Right cardiac atrium (tissue), 5 donors: ENCODE measurements around the gene ALPK3. TPM values are rescaled to one million over a fixed set of nuclear protein-coding genes. Genes with fewer than 3 reads are reported as not detected.
A peak's percentile ranks its signal among the peaks of the same experiment; 100 is the strongest.

Experiments used
- ATAC-seq, 2 donors: fragments of 200-7000 bp; cut with Tn5 transposase; one replicate each; pipeline versions ENCODE4 v1.8.0 to v1.9.1; 2020; ENCODE audit warnings: moderate library complexity in 2 of 2, mild to moderate bottlenecking in 1 of 2
- DNase-seq, 3 donors: peaks; one replicate each; pipeline ENCODE4 v3.0.0-alpha.2; 2020
- H3K27ac ChIP-seq: one replicate; pipeline ENCODE4 v1.5.1; 2013; ENCODE audit warnings: mild to moderate bottlenecking, low read length, control low read depth, moderate library complexity
- H3K27me3 ChIP-seq: one replicate; pipeline ENCODE4 v1.6.1; 2013; ENCODE audit not compliant: control insufficient read depth, insufficient read depth
- H3K4me1 ChIP-seq: one replicate; pipeline ENCODE4 v1.6.1; 2013; ENCODE audit warnings: low read length; ENCODE audit not compliant: control insufficient read depth, insufficient read depth
- H3K4me3 ChIP-seq: one replicate; pipeline ENCODE4 v1.5.1; 2013; ENCODE audit warnings: low read length, control low read depth
- H3K9me3 ChIP-seq: one replicate; pipeline ENCODE4 v1.6.1; 2013; ENCODE audit warnings: low read length; ENCODE audit not compliant: control insufficient read depth
- WGBS: extraction: QIAGEN DNeasy Blood & Tissue Kit; methylation state at CpG from one replicate; pipeline ENCODE4 v1.1.7; 2013; 5-methylcytosine and 5-hydroxymethylcytosine counted together
- intact Hi-C, 4 donors: fragments of 100-400 bp; cut with DNase I; formaldehyde crosslinking; loops; one replicate each; pipeline versions ENCODE4 v1.11.0 to v1.14.0; 2022 to 2023
- polyA plus RNA-seq: library from polyadenylated mRNA; stranded (reverse); fragments of 200-250 nt; gene quantifications from one replicate; pipeline ENCODE4 v1.2.3, GENCODE V29; 2013
- total RNA-seq, 4 donors: library from RNA; stranded (reverse); fragmentation: NEBNext Ultra II Directional; extraction: Animal tissue kit (Norgen Biotek cat#: 25700); gene quantifications; one replicate each; pipeline ENCODE4 v1.2.1, GENCODE V29; 2021
- donor health status: healthy with polysubstance abuse.
- donor health status: DM: no; HTN: yes; CAD: no.
- donor health status: DM: no; HTN: no; CAD: no.
- donor health status: DM: no; HTN: yes; CAD: no; lungs with severe emphysema.
- donor health status: DM: yes; HTN: yes; CAD: no.

ALPK3 gene
- total and polyA plus RNA-seq, 5 donors: 65.8 to 95.2 (median 77.6) TPM

DNA sequence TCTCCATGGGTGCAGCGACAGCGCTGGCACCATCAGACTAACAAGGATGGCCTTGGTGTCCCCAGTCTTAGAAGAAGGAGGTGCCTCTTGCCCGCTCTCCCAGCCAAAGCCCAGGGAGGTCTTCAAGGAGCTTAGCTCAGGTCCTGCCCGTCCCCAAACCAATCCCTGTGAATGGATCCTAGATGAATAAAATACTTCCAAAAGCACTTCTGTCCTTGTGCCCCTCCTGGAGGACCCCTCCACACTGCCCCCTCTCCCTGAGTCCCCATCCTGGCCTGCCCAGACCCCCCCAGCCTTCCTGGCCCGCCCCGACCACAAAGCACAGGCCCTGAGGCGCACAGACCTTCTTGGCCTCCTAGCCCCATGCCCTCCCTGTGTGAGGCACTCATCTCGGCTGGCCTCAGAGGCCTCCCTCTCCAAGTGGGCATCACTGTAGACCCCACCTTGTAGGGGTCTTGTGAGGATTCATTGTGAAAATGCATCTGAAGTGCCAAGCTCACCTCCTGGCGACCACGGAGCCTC is 75.7 kb downstream of the ALPK3 start:
- H3K9me3 ChIP-seq: no peaks in the 10 kb centered on the region
- intact Hi-C loops: no loop called here
- no peak overlapping the region for H3K27ac ChIP-seq
- no peaks in the 10 kb centered on the region for H3K4me1 ChIP-seq
- H3K27me3 ChIP-seq: no peaks in the 10 kb centered on the region
- no peak overlapping the region for H3K4me3 ChIP-seq
- no peak for DNase-seq
- WGBS: 96% methylated on average over 10 of the region's 10 CpGs
- ATAC-seq: no peak

DNA sequence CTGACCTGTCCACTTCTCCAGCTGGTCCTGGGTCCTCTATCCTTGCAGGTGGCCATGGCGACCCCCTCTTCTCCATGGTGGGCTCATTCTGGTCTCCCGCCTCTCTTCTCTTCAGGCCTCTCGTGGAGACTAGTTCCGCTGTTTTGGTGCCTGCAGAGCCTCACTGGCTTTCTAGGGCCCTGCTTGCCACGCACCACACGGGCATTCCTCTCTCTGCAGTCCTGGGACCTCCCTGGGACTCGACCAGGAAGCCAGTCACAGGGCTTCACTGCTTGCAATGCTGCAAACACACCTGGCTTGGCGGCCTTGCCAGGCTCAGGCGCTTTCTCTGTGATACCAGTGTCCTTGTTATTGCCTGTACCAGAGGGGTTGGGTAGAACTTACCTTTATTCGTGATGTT is 76.5 kb downstream of the ALPK3 start:
- 91% methylated on average over 10 of the region's 10 CpGs for WGBS
- H3K4me1 ChIP-seq: no peaks in the 10 kb centered on the region
- H3K27ac ChIP-seq: no peak overlapping the region
- H3K4me3 ChIP-seq: no peak overlapping the region
- no peak for DNase-seq
- H3K27me3 ChIP-seq: no peaks in the 10 kb centered on the region
- intact Hi-C loops: no loop called here
- no peak for ATAC-seq
- no peaks in the 10 kb centered on the region for H3K9me3 ChIP-seq

DNA sequence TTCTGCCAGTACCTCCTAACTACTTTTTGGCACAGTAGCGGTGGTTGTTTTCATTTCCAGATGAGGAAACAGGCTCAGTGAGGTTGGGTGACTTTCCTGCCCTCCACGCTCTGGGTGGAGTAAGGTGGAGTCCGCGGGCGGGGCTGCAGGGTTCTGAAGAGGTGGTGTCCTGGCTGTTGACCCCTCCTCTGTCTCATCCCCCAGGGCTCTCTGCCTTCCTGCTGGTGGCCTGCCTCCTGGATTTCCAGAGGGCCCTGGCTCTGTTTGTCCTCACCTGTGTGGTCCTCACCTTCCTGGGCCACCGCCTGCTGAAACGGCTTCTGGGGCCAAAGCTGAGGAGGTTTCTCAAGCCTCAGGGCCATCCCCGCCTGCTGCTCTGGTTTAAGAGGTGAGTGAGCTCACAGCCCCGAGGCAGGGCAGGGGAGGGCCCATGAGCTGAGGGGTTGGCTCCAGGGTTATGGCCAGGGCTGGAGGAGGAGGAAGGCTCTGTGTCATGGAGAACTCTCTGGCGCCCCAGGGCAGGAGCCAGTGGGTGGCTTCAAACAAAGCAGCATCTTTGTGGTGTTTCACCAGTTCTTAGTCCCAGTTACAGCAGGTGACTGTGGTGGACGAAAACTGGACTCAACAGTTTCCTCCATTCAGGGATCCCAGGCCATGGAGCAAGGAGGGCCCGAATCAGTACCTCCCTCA is 77.7 kb downstream of the ALPK3 start:
- DNase-seq: no peak
- 92% methylated on average over 12 of the region's 12 CpGs for WGBS
- Histone ChIP-seq H3K27ac (no peak overlapping the region), H3K9me3 (no peaks in the 10 kb centered on the region), H3K27me3 (no peaks in the 10 kb centered on the region), H3K4me3 (no peak overlapping the region), H3K4me1 (no peaks in the 10 kb centered on the region)
- intact Hi-C loops: no loop called here
- ATAC-seq: no peak

DNA sequence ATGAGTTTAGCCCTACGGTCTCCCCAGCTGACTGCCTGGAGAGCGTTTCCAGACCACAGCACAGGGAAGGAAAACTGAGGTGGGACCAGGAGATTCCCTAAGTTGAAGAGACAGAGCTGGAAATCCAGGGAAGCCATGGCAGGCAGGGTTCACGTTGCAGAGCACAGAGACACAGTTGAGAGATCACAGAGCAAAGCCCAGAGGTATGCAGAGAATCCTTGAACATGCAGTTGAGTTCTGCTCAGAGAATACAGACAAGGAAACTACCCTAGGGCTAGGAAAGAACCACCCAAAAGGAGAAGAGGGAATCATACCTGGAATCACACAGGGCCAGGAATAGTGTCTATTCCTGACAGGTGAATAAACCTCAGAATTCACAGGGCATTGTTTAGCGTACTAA is 81.6 kb downstream of the ALPK3 start:
- 80% methylated on average over 4 of the region's 4 CpGs for WGBS
- ATAC-seq (no peak), DNase-seq (no peak)
- peaks cover under 1% of the 10 kb centered on the region for H3K4me1 ChIP-seq
- intact Hi-C loops: no loop called here
- H3K27ac ChIP-seq: no peak overlapping the region
- no peak overlapping the region for H3K4me3 ChIP-seq
- H3K27me3 ChIP-seq: no peaks in the 10 kb centered on the region
- no peaks in the 10 kb centered on the region for H3K9me3 ChIP-seq

DNA sequence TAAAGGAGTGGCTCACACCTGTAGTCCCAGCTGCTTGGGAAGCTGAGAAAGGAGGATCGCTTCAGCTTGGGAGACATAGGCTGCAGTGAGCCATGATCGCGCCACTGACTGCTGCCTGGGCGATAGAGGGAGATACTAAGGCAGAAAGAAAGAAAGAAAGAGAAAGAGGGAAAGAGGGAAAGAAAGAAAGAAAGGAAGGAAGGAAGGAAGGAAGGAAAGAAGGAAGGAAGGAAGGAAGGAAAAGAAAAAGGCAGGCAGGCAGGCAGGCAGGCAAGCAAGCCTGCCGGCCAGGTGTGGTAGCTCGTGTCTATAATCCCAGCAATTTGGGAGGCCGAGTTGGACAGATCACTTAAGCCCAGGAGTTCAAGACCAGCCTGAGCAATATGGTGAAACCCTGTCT is 82.6 kb downstream of the ALPK3 start:
- Histone ChIP-seq H3K9me3 (no peaks in the 10 kb centered on the region), H3K27me3 (no peaks in the 10 kb centered on the region), H3K4me3 (no peak overlapping the region), H3K4me1 (peaks cover 9% of the 10 kb centered on the region), H3K27ac (no peak overlapping the region)
- no peak for ATAC-seq
- intact Hi-C loops: no loop called here
- DNase-seq: no peak
- WGBS: 91% methylated on average over 7 of the region's 7 CpGs

DNA sequence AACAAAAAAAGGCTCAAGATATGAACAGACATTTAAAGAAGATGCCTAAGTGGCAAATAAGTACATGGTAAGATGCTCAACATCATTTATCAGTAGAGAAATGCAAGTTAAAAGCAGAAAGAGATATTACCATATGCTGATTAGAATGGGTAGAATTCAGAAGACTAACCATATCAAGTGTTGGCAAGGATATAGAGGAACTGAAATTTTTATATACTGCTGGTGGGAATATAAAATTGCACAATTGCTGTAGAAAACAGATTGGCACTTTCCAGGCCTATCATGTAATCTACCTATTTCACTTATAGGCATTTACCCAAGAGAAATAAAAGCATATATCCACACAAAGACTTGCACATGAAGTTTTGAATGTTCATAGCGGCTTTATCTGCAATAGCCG is 84.4 kb downstream of the ALPK3 start:
- Histone ChIP-seq H3K27ac (no peak overlapping the region), H3K9me3 (no peaks in the 10 kb centered on the region), H3K4me3 (no peak overlapping the region), H3K4me1 (peaks cover 13% of the 10 kb centered on the region), H3K27me3 (no peaks in the 10 kb centered on the region)
- ATAC-seq (no peak), DNase-seq (no peak)
- WGBS: 98% methylated on average over 2 of the region's 2 CpGs
- intact Hi-C loops: no loop called here

DNA sequence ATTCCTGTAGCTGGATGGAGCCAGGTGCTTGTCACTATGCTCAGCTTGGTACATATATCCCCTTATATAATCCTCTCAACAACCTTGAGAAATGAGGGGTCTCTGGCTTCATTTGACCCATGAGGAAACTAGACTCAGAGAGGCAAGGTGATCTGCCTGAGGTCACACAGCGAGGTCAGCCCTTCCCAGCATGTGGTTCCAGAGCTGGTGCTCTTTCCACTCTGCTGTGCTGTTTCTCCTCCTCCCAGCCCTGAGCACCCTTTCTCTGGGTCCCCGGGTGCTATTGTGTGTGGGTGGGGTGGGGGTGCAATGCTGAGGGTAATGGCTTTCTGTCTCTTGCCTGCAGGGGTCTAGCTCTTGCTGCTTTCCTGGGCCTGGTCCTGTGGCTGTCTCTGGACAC is 86.6 kb downstream of the ALPK3 start:
- no peak for DNase-seq
- no peaks in the 10 kb centered on the region for H3K9me3 ChIP-seq
- ATAC-seq: peak; percentile 8 to 18
- H3K27ac ChIP-seq: peak overlapping the region; percentile 1
- intact Hi-C loops: no loop called here
- peaks cover 13% of the 10 kb centered on the region for H3K4me1 ChIP-seq
- 96% methylated on average over 2 of the region's 2 CpGs for WGBS
- no peak overlapping the region for H3K4me3 ChIP-seq
- no peaks in the 10 kb centered on the region for H3K27me3 ChIP-seq

DNA sequence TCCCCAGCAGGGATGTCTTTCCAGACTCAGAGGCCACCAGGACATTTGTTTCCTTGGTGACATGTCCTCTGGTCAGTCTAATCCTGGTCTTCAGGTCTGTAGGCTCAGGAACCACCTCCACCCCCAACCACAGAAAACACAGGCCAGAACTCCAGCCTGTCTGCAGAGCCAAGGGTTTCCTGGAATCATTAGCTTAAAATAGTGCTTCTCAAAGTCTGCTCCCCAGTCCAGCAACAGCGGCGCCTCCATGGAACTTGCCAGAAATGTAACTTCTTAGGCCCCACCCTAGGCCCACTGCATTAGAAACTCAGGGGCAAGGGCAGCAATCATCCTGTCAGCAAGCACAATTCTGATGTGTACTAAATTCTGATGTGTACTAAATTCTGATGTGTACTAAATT is 87.3 kb downstream of the ALPK3 start:
- 21% methylated on average over 2 of the region's 2 CpGs for WGBS
- DNase-seq (peak in 2 of 3 donors; percentile 68 to 73), ATAC-seq (peak; percentile 64 to 71)
- no peaks in the 10 kb centered on the region for H3K27me3 ChIP-seq
- intact Hi-C loops: no loop called here
- H3K4me1 ChIP-seq: peaks cover 13% of the 10 kb centered on the region
- peak overlapping the region; percentile 5 for H3K27ac ChIP-seq
- no peak overlapping the region for H3K4me3 ChIP-seq
- no peaks in the 10 kb centered on the region for H3K9me3 ChIP-seq

DNA sequence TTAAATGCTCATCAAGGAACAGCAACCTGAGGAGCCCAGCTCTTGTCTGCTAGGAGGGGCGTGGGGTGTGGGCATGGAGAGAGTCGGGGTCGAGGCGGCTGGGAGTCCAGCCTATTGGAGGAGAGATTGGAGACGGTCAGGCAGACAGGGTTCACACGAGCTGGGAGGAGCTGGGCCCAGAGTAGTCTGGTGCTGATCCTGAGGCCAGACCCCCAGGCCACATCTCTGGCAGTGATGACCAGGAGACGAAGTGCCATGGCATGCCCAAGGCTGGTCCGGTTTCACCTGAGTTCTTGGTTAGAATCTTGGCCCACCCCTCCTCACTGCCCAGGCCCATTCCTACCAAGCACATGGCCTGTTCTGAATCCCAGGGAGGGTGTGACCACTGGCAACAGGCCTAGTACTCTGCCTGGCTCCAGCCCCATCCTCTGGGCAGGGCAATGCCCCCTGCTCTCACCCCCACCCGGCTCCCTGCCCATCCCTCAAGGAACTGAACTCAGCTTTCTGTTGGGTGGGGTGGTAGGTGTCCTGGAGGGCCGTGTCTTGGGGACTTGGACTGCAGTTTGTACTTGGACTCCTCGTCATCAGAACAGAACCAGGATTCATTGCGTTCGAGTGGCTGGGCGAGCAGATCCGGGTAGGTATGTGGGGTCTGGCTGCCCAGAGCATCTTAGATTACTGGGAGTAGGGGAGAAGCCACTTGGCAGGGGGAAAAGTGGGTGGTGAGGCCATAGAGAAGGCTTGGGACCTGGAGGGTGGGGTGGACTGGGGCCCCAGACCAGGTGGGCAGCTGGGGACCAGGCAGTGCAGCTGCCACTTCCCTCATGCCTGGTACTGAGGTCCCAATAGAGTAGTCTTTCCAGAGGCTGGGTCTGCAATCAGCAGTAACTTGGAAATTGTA is 88.1 kb downstream of the ALPK3 start:
- Histone ChIP-seq H3K9me3 (no peaks in the 10 kb centered on the region), H3K4me3 (no peak overlapping the region), H3K27me3 (no peaks in the 10 kb centered on the region), H3K27ac (peak overlapping the region; percentile 5), H3K4me1 (peaks cover 15% of the 10 kb centered on the region)
- intact Hi-C loops: no loop called here
- peak; percentile 36 to 58 for ATAC-seq
- 86% methylated on average over 15 of the region's 15 CpGs for WGBS
- no peak for DNase-seq

DNA sequence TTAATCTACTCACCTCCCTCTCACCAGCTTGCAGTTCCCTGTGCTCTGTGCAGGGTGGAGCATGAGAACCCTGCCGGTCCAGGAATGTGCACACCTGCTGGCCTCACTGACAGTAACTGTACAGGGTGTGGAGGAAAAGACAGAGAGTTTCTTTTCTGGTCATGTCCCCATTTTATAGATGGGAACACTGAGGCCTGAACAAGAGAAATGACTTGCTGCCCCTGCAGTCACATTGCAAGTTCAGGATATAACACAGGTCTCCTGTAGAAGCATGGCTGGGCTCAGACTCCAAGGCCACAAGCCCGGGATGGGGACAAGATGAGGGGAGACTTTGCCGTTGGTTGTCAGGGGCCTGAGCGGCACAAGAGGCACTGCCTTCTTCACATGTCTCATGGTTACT is 90.6 kb downstream of the ALPK3 start:
- ATAC-seq: no peak
- WGBS: 96% methylated on average over 4 of the region's 4 CpGs
- Histone ChIP-seq H3K9me3 (no peaks in the 10 kb centered on the region), H3K4me1 (peaks cover 31% of the 10 kb centered on the region), H3K4me3 (no peak overlapping the region), H3K27me3 (no peaks in the 10 kb centered on the region), H3K27ac (no peak overlapping the region)
- no peak for DNase-seq
- intact Hi-C loops: no loop called here

DNA sequence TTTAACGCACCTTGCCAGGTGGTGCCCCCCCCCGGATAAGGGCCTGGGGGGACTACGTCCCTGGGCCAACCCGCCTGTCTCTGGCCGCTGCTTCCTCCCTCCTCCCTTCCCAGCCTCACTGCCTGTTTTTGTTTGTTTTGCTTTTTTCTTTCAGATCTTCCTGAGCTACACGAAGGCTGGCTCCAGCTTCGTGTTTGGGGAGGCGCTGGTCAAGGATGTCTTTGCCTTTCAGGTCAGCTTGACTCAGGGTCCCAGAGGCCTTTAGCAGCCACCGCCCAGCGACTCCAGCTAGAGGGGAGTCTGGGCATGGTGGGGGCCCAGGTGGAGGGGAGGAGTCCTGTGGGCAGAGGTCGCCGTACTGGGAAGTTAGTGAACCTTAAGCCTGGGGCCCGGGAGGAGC is 91.4 kb downstream of the ALPK3 start:
- H3K4me1 ChIP-seq: peaks cover 37% of the 10 kb centered on the region
- H3K27me3 ChIP-seq: no peaks in the 10 kb centered on the region
- whole genome bisulfite sequencing: 63% methylated on average over 13 of the region's 13 CpGs
- no peak for DNase-seq
- H3K4me3 ChIP-seq: no peak overlapping the region
- no peak for ATAC-seq
- intact Hi-C loops: no loop called here
- H3K27ac ChIP-seq: no peak overlapping the region
- H3K9me3 ChIP-seq: no peaks in the 10 kb centered on the region
